ENCODE measurements around the gene TRAM2. TPM values are rescaled to one million over a fixed set of nuclear protein-coding genes. Genes with fewer than 3 reads are reported as not detected.

The TRAM2 gene
- total RNA-seq, 1 experiment from 2014 or later: 243 TPM

- Histone ChIP-seq H3K27me3 (no peaks in the 10 kb centered on the region), H3K4me3 (no peak overlapping the region), H3K9me3 (no peaks in the 10 kb centered on the region), H3K36me3 (peaks cover 96% of the 10 kb centered on the region)
- DNase-seq: peak; percentile 79
Measured at GRCh38 chr6:52503323-52503747, 73.5 kb downstream of the TRAM2 start.

- H3K9me3 ChIP-seq: no peaks in the 10 kb centered on the region
- no peak overlapping the region for H3K4me3 ChIP-seq
- no peaks in the 10 kb centered on the region for H3K27me3 ChIP-seq
- no peak for DNase-seq
- peaks cover 96% of the 10 kb centered on the region for H3K36me3 ChIP-seq
Measured at GRCh38 chr6:52502306-52503029, 74.4 kb downstream of the TRAM2 start.

GRCh38 chr6:52500238-52501129 is 76.4 kb downstream of the TRAM2 start:
- Histone ChIP-seq H3K4me3 (no peak overlapping the region), H3K27me3 (no peaks in the 10 kb centered on the region), H3K9me3 (no peaks in the 10 kb centered on the region), H3K36me3 (peaks cover 96% of the 10 kb centered on the region)
- DNase-seq: peak; percentile 49

- H3K4me3 ChIP-seq: no peak overlapping the region
- no peaks in the 10 kb centered on the region for H3K27me3 ChIP-seq
- no peak for DNase-seq
- H3K36me3 ChIP-seq: peaks cover 96% of the 10 kb centered on the region
- H3K9me3 ChIP-seq: no peaks in the 10 kb centered on the region
Measured at GRCh38 chr6:52499681-52500236, 77.1 kb downstream of the TRAM2 start.

GRCh38 chr6:52499026-52499425 is 77.8 kb downstream of the TRAM2 start:
- no peak for DNase-seq
- H3K9me3 ChIP-seq: no peaks in the 10 kb centered on the region
- peaks cover 100% of the 10 kb centered on the region for H3K36me3 ChIP-seq
- H3K27me3 ChIP-seq: no peaks in the 10 kb centered on the region
- no peak overlapping the region for H3K4me3 ChIP-seq

GRCh38 chr6:52498538-52499017 is 78.3 kb downstream of the TRAM2 start:
- peak; percentile 55 for DNase-seq
- Histone ChIP-seq H3K27me3 (no peaks in the 10 kb centered on the region), H3K36me3 (peaks cover 100% of the 10 kb centered on the region), H3K4me3 (no peak overlapping the region), H3K9me3 (no peaks in the 10 kb centered on the region)

GRCh38 chr6:52497652-52498408 is 79.0 kb downstream of the TRAM2 start:
- no peaks in the 10 kb centered on the region for H3K27me3 ChIP-seq
- H3K4me3 ChIP-seq: no peak overlapping the region
- DNase-seq: peak; percentile 53
- H3K36me3 ChIP-seq: peaks cover 97% of the 10 kb centered on the region
- no peaks in the 10 kb centered on the region for H3K9me3 ChIP-seq

GRCh38 chr6:52496631-52497030 is 80.2 kb downstream of the TRAM2 start:
- DNase-seq: no peak
- H3K27me3 ChIP-seq: no peaks in the 10 kb centered on the region
- peaks cover 3% of the 10 kb centered on the region for H3K9me3 ChIP-seq
- H3K4me3 ChIP-seq: no peak overlapping the region
- peaks cover 95% of the 10 kb centered on the region for H3K36me3 ChIP-seq

GRCh38 chr6:52495922-52496321 is 80.9 kb downstream of the TRAM2 start:
- H3K4me3 ChIP-seq: no peak overlapping the region
- H3K9me3 ChIP-seq: peaks cover 6% of the 10 kb centered on the region
- no peaks in the 10 kb centered on the region for H3K27me3 ChIP-seq
- H3K36me3 ChIP-seq: peaks cover 95% of the 10 kb centered on the region
- no peak for DNase-seq

- DNase-seq: no peak
Measured at GRCh38 chr6:52494298-52495072, 82.4 kb downstream of the TRAM2 start.

GRCh38 chr6:52493669-52494068 is 83.2 kb downstream of the TRAM2 start:
- Histone ChIP-seq H3K4me3 (no peak overlapping the region), H3K36me3 (peaks cover 87% of the 10 kb centered on the region)
- no peak for DNase-seq

More at GRCh38 chr6:52494298-52495072, 82.4 kb downstream of the TRAM2 start:
- Histone ChIP-seq H3K4me3 (no peak overlapping the region), H3K36me3 (peaks cover 93% of the 10 kb centered on the region), H3K27me3 (no peaks in the 10 kb centered on the region), H3K9me3 (peaks cover 6% of the 10 kb centered on the region)

GRCh38 chr6:52491203-52492069 is 85.4 kb downstream of the TRAM2 start:
- H3K36me3 ChIP-seq: peaks cover 68% of the 10 kb centered on the region
- DNase-seq: no peak
- H3K9me3 ChIP-seq: peaks cover 6% of the 10 kb centered on the region
- H3K4me3 ChIP-seq: no peak overlapping the region
- no peaks in the 10 kb centered on the region for H3K27me3 ChIP-seq

More at GRCh38 chr6:52493669-52494068, 83.2 kb downstream of the TRAM2 start:
- Histone ChIP-seq H3K9me3 (peaks cover 6% of the 10 kb centered on the region), H3K27me3 (no peaks in the 10 kb centered on the region)

- DNase-seq: no peak
Measured at GRCh38 chr6:52489881-52490280, 87.0 kb downstream of the TRAM2 start.

GRCh38 chr6:52483671-52484003 is 93.2 kb downstream of the TRAM2 start:
- H3K27me3 ChIP-seq: no peaks in the 10 kb centered on the region
- no peaks in the 10 kb centered on the region for H3K9me3 ChIP-seq
- no peak overlapping the region for H3K4me3 ChIP-seq
- no peak for DNase-seq
- peaks cover 21% of the 10 kb centered on the region for H3K36me3 ChIP-seq

More at GRCh38 chr6:52489881-52490280, 87.0 kb downstream of the TRAM2 start:
- H3K9me3 ChIP-seq: peaks cover 6% of the 10 kb centered on the region
- no peak overlapping the region for H3K4me3 ChIP-seq
- peaks cover 56% of the 10 kb centered on the region for H3K36me3 ChIP-seq
- no peaks in the 10 kb centered on the region for H3K27me3 ChIP-seq
